ENCODE measurements around the gene ZNF804B.

Gene ZNF804B

DNA sequence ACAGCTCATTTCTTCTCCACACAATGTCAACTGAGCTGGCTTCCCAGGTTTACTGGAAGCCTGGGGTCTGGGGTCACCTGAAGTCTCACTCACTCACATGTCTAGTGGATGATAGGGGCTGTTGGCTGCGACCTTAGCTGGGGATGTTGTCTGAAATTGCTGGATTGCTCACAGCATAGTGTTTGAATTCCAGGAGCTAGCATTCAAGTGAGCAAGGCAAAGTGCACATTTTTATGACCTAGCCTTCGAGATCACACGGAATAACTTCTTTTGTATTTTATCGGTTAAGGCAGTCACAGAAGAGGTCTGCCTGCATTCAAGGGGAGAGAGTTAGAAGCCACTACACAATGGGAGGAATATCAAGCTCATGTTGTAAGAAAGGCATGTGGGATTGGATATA lies 32.4 kb downstream of the ZNF804B start:
- Mint-ChIP-seq H3K9me3 (no peaks in the 10 kb centered on the region), H3K4me3 (no peak overlapping the region), H3K36me3 (no peaks in the 10 kb centered on the region), H3K27ac (no peak overlapping the region), H3K27me3 (no peaks in the 10 kb centered on the region), H3K4me1 (no peaks in the 10 kb centered on the region)
- no peak for DNase-seq (ENCODE audit: low spot score in 2 of 2)
- no peak for ATAC-seq (ENCODE audit: low read depth)

DNA sequence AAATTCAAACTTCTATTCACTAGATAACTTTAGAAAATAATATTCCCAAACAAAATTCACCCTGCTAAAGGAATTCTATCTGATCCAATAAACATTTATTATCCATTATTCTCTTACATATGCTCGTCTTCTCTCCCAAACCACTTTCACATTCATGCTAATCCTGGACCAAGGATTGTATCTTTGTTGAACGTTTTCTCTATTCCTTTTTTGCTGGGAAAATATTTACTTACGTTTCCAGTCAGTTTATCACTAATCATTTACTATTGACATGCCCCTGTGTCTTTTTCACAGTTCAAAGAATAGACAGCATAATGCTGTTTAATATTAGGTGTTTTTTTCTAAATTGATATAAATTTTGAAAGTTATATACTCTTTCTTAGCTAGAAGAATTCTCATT lies 32.9 kb downstream of the ZNF804B start:
- Mint-ChIP-seq H3K4me1 (no peaks in the 10 kb centered on the region), H3K27ac (no peak overlapping the region), H3K36me3 (no peaks in the 10 kb centered on the region), H3K27me3 (no peaks in the 10 kb centered on the region), H3K9me3 (no peaks in the 10 kb centered on the region), H3K4me3 (no peak overlapping the region)
- ATAC-seq (ENCODE audit: low read depth) (no peak), DNase-seq (ENCODE audit: low spot score in 2 of 2) (no peak)

DNA sequence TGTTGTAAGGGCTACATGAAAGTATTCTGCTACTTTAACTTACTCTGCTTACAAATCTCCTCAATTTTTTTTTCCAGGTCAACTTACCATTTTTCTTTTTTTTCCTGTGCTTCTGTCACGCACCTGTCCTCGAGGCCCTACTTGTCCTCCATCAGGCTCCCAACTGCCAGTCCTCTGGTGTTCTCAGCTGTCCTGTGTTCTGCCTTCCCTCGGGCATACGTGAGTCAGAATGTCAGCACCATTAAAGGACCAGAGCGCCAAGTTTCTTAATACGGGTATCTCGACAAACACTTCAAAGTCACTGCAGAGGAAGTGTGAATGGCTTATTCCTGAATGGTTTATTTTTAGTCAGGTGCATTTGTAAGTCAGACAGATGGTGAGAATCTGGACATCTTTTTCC lies 36.1 kb downstream of the ZNF804B start, which contains the start of gene TEX47:
TSS of gene TEX47 (minus strand) at position 185 of the 400 bp plus-strand sequence. CDS start 795 bp downstream, outside the sequence.
- ATAC-seq (ENCODE audit: low read depth) (no peak), DNase-seq (ENCODE audit: low spot score in 2 of 2) (no peak)
- H3K4me3 Mint-ChIP-seq, result no peak within 1 kb of the TSS
- H3K4me1 Mint-ChIP-seq, result no peaks in the 10 kb centered on the region
- H3K27ac Mint-ChIP-seq, result no peak within 1 kb of the TSS
- H3K27me3 Mint-ChIP-seq, result no peaks in the 10 kb centered on the region
- no peaks in the 10 kb centered on the region for H3K36me3 Mint-ChIP-seq
- no peaks in the 10 kb centered on the region for H3K9me3 Mint-ChIP-seq

DNA sequence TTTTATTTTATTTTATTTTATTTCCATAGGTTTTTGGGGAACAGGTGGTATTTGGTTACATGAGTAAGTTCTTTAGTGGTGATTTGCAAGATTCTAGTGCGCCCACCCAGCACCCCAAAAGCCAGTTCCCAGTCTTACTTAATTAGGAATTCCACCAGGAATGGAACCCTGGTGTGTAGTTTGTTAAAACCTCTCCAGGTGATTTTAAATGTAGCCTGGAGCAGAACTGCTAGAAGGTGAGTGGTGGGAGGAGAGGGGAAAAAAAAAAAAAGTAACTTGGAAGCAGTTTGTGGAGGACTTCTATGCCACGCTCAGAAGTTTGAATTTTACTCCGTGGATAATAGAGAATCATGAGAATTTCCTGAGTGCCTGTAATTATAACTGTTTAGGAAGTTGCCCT lies 41.5 kb downstream of the ZNF804B start:
- Mint-ChIP-seq H3K36me3 (no peaks in the 10 kb centered on the region), H3K27me3 (peaks cover 1% of the 10 kb centered on the region), H3K9me3 (no peaks in the 10 kb centered on the region), H3K4me3 (no peak overlapping the region), H3K27ac (no peak overlapping the region), H3K4me1 (no peaks in the 10 kb centered on the region)
- no peak for DNase-seq (ENCODE audit: low spot score in 2 of 2)
- no peak for ATAC-seq (ENCODE audit: low read depth)

DNA sequence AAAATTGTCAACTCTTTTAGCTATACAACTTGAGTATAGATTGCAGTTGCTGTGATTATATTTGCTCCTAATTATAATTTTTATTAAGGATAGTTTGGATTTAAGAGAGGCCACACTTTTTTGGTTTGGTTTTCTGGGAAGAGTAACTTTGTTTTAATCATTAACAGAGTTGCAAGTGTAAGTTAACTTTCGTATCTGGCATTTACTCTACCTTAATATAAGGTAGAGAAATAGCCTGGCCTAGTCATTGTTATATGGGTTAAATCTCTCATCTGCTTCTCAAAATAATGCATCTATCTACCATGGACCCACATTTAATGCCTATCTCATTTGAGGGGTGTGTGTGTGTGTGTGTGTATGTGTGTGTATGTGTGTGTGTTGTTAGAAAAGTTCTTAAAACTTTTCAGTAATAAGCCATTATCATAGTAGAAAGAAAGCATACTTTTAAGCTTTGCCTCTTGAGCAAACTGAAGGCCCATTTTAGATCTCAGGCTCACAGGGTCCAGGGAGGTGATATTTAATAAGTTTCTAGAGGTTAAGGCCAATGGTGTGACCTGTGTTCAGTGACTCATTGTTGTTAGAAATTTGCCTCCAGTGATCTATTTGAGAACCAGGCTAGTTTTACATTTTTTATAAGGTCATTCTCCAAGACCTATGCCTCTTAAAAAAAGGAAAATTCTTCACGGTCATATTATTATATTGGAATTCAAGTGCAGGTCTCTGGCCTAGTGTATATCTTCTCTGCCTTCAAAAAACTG lies 47.0 kb downstream of the ZNF804B start:
- Mint-ChIP-seq H3K27ac (no peak overlapping the region), H3K9me3 (no peaks in the 10 kb centered on the region), H3K27me3 (peaks cover 1% of the 10 kb centered on the region), H3K4me3 (no peak overlapping the region), H3K4me1 (no peaks in the 10 kb centered on the region), H3K36me3 (no peaks in the 10 kb centered on the region)
- DNase-seq (ENCODE audit: low spot score in 2 of 2) (no peak), ATAC-seq (ENCODE audit: low read depth) (no peak)

DNA sequence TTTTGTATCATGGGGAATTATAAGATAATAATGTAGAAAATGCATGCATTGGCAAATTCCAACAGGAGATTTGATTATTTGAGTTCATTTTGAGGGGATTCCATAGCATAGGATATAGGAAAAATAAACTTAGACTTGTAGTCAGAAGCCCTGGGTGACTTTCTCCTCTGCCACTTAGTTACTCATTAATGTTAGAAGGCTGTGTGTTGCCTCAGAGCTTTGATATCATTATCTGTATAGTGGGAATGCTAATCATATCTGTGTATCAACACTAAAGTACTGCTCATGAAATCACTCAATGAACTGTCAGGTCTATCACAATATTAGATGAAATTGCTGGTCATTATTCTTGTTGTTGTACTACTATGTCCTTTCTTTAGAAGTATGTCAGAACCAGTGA lies 59.1 kb downstream of the ZNF804B start:
- peaks cover 3% of the 10 kb centered on the region for H3K9me3 Mint-ChIP-seq
- H3K4me3 Mint-ChIP-seq, result no peak overlapping the region
- no peaks in the 10 kb centered on the region for H3K27me3 Mint-ChIP-seq
- no peak overlapping the region for H3K27ac Mint-ChIP-seq
- no peak for DNase-seq (ENCODE audit: low spot score in 2 of 2)
- ATAC-seq (ENCODE audit: low read depth), result no peak
- H3K4me1 Mint-ChIP-seq, result no peaks in the 10 kb centered on the region
- no peaks in the 10 kb centered on the region for H3K36me3 Mint-ChIP-seq

DNA sequence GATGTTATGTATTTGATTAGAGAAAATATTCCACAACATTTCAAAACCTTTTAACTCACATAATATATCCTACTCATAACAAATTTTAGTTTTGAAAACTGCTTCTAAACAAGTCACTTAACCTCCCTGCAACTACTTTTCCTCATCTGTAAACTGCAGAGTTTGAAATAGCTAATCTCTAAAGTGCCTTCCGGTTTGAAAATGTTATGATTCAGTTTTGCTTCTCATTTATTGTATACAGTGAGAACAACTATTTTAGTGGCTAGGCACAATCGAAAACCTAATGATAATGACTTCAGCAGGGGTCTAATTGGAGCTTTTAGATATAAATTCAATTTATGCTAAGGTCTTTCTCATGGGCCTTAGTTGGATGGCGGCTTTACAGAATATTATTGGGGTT lies 66.7 kb downstream of the ZNF804B start:
- Mint-ChIP-seq H3K4me1 (no peaks in the 10 kb centered on the region), H3K27ac (no peak overlapping the region), H3K4me3 (no peak overlapping the region), H3K36me3 (no peaks in the 10 kb centered on the region), H3K9me3 (peaks cover 3% of the 10 kb centered on the region), H3K27me3 (no peaks in the 10 kb centered on the region)
- DNase-seq (ENCODE audit: low spot score in 2 of 2) (no peak), ATAC-seq (ENCODE audit: low read depth) (no peak)

DNA sequence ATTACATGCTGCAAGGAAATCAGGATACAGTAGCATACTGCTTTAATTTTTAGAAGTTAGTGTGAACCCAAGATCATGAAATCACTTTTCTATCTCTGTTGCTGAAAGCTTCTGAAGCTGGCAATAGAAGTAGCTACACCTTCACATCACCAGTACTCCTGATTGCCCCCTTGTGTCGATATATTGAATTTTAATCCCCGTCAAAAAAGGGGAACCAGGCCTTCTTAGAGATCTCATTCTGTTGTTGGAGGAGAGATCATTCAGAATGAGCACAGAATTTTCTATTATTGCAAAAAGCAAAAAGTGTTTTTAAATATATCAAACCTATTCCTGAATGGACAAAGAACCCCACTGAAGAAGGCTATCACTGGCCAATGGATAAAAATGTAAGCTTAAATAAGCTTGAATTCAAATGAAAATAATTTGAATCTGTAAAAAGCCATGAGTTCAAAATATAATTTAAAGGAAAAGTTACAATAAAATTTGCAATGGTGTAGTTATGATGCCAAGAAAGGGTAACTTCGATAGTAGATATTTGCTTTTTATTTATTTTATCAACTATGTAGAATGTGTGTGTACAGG lies 75.7 kb downstream of the ZNF804B start:
- Mint-ChIP-seq H3K9me3 (no peaks in the 10 kb centered on the region), H3K36me3 (no peaks in the 10 kb centered on the region), H3K27me3 (no peaks in the 10 kb centered on the region), H3K27ac (no peak overlapping the region), H3K4me1 (no peaks in the 10 kb centered on the region), H3K4me3 (no peak overlapping the region)
- no peak for DNase-seq (ENCODE audit: low spot score in 2 of 2)
- ATAC-seq (ENCODE audit: low read depth), result no peak

DNA sequence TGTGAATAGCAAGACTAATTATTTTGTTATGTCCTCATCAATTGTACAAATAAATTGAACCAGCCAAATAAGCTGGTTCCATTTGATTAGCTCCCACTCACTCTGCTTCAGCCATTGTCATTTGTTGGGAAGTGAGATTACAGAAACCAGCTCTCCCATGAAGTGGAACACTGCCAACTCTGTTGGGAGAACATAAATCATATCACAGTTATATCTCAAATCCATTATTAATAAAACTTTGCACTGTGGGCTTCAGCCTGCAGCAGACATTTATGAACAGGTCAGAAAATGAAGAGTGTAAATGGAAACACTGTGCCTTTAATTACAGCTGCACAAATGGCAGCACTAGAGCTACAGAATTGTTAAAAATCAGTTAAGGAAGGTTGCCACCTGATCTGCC lies 82.7 kb downstream of the ZNF804B start:
- Mint-ChIP-seq H3K36me3 (no peaks in the 10 kb centered on the region), H3K9me3 (no peaks in the 10 kb centered on the region), H3K27me3 (no peaks in the 10 kb centered on the region), H3K4me1 (no peaks in the 10 kb centered on the region), H3K27ac (no peak overlapping the region), H3K4me3 (no peak overlapping the region)
- no peak for ATAC-seq (ENCODE audit: low read depth)
- no peak for DNase-seq (ENCODE audit: low spot score in 2 of 2)

DNA sequence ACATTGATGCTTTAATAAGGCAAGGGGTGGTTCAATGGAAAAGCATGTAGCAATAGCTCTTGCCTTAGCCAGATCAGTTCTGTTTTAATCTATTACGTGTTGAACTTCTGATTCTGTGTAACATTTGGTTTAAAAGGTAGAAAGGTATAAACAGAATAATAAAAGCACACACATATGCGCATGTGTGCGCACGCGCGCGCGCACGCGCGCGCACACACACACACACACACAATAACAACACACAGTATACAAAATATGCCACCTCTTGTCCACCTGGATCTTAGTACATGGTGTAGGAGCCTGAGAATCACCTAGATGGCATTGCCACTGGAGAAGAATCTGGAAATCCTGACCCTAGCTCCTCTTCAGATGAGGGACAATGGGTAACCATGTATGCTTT lies 85.6 kb downstream of the ZNF804B start:
- Mint-ChIP-seq H3K27ac (no peak overlapping the region), H3K4me3 (no peak overlapping the region), H3K4me1 (no peaks in the 10 kb centered on the region), H3K36me3 (no peaks in the 10 kb centered on the region), H3K27me3 (no peaks in the 10 kb centered on the region), H3K9me3 (no peaks in the 10 kb centered on the region)
- DNase-seq (ENCODE audit: low spot score in 2 of 2), result no peak
- no peak for ATAC-seq (ENCODE audit: low read depth)

DNA sequence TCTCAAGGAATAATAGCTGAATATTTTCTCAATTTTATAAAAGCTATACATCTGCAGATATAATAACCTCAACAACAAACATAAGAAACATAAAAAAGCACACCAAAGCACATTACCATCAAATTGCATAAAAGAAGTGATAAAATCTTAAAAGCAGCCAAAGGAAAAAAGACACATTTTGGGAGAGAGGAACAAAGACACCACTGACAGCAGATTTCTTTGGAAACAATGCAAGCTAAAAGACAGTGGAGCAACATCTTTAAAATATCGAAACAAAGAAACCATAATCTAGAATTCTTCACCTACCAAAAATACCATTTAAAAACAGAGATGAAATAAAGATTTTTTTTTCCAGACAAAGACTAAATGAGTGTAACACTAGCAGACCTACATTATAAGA lies 91.7 kb downstream of the ZNF804B start:
- ATAC-seq (ENCODE audit: low read depth) (no peak), DNase-seq (ENCODE audit: low spot score in 2 of 2) (no peak)
- Mint-ChIP-seq H3K36me3 (no peaks in the 10 kb centered on the region), H3K4me3 (no peak overlapping the region), H3K27ac (no peak overlapping the region), H3K27me3 (no peaks in the 10 kb centered on the region), H3K9me3 (peaks cover 4% of the 10 kb centered on the region), H3K4me1 (no peaks in the 10 kb centered on the region)

DNA sequence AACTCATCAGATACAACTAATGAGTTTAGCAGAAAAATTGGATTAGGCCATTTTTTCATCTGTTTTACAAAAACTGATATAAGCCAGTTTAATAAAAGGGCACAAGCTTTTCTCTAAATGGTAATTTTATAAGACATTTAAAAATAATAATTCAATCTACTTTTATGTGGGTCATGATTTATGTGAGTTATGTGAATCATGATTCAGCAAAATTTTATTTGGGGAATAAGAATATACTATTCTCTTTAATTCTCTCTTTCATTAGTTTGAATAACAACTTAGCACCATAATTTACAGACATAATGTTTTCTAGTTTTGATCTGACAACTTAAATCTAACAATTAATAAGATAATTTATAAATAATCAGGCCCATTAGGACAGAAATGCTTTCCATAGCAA lies 99.8 kb downstream of the ZNF804B start:
- no peak for ATAC-seq (ENCODE audit: low read depth)
- Mint-ChIP-seq H3K4me1 (no peaks in the 10 kb centered on the region), H3K4me3 (no peak overlapping the region), H3K27ac (no peak overlapping the region), H3K27me3 (no peaks in the 10 kb centered on the region), H3K36me3 (no peaks in the 10 kb centered on the region), H3K9me3 (peaks cover 4% of the 10 kb centered on the region)
- no peak for DNase-seq (ENCODE audit: low spot score in 2 of 2)

DNA sequence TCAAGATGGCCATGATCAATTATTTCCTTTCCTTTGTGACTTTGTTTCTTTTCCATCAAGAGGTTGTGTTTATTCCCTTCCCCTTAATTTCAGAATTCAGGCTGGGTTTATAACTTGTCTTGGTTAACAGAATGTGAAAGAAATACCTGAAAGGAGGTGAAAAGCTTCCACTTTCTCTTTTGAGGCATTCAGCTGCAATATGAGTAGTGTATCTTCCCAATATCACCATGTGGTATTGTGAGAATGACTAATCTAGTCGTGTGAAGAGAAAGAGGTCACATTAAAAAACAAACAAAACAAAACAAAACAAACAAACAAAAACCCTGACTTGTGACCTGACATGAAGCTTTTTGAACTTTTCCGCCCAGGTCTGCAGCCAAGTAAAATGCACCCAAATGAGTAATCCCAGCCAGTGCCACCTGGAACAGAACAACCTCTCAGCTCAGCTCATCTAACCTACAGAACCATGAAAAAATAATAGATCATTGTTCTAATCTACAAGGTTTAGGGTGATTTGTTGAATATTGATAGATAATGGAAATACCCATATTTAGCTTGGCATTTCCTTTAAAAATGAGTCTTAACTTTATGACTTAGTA lies 106.9 kb downstream of the ZNF804B start:
- Mint-ChIP-seq H3K27me3 (no peaks in the 10 kb centered on the region), H3K4me3 (no peak overlapping the region), H3K36me3 (no peaks in the 10 kb centered on the region), H3K27ac (no peak overlapping the region), H3K4me1 (no peaks in the 10 kb centered on the region), H3K9me3 (peaks cover 2% of the 10 kb centered on the region)
- ATAC-seq (ENCODE audit: low read depth) (no peak), DNase-seq (ENCODE audit: low spot score in 2 of 2) (no peak)

DNA sequence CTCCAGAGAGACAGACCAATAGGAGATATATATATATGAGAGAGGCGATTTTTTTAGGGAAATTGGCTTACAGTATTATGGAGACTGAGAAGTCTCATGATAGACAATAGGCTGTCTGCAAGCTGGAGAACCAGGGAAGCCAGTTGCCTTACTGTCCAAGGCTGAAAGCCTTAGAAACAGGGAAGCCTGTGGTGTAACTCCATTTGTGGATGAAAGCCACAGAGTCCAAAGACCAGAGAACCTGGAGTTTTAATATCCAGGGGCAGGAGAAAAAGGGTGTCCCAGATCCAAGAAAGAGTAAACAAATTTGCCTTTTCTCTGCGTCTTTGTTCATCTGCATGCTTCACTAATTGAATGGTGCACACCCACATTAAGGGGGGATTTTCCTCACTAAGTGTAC lies 107.7 kb downstream of the ZNF804B start:
- Mint-ChIP-seq H3K4me3 (no peak overlapping the region), H3K27me3 (no peaks in the 10 kb centered on the region), H3K9me3 (peaks cover 2% of the 10 kb centered on the region), H3K4me1 (no peaks in the 10 kb centered on the region), H3K27ac (no peak overlapping the region), H3K36me3 (no peaks in the 10 kb centered on the region)
- ATAC-seq (ENCODE audit: low read depth), result no peak
- no peak for DNase-seq (ENCODE audit: low spot score in 2 of 2)

DNA sequence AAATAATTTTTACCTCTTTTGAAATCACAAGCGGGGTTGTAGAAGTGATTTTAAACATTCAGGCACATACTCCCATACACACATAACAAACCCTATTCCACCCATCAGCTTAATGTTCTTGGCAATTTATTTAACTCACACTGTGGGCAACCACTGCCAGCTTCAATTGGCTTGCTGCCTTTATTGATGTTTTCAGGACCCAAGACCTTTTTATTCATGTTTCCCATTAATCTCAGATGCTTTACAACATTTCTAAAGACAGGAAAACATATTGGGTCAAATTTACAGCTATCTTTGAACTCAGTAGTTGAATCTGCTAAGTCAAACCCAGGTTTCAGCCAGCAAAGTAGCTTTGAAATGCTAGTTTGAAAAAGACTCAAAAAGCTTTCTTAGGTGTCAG lies 109.0 kb downstream of the ZNF804B start:
- no peaks in the 10 kb centered on the region for H3K4me1 Mint-ChIP-seq
- ATAC-seq (ENCODE audit: low read depth), result no peak
- no peak overlapping the region for H3K4me3 Mint-ChIP-seq
- DNase-seq (ENCODE audit: low spot score in 2 of 2), result no peak
- no peaks in the 10 kb centered on the region for H3K27me3 Mint-ChIP-seq
- no peak overlapping the region for H3K27ac Mint-ChIP-seq
- H3K9me3 Mint-ChIP-seq, result peaks cover 2% of the 10 kb centered on the region
- no peaks in the 10 kb centered on the region for H3K36me3 Mint-ChIP-seq
